Endothelial cell of umbilical vein (primary cell): ENCODE results near the gene MYMK. TPM values are rescaled to one million over a fixed set of nuclear protein-coding genes. Genes with fewer than 3 reads are reported as not detected.

Experiments used
- BruUV-seq: library from RNA; stranded (reverse); fragments of 400-500 nt; replicated peaks from 2 replicates; lab custom pipeline; 2021; lab: Mats Ljungman, UMichigan
- CTCF ChIA-PET: fragments of 300-600, 350-600 bp; sonication (Branson Sonifier 250); formaldehyde crosslinking; loops from one replicate; lab custom pipeline; 2021; ENCODE audit warnings: antibody characterized with exemption, inconsistent platforms; lab: Charles Lee
- POLR2A ChIA-PET: fragments of 300-600, 350-600 bp; sonication (Branson Sonifier 250); formaldehyde crosslinking; loops from one replicate; lab custom pipeline; 2021; ENCODE audit warnings: antibody characterized with exemption, inconsistent platforms; lab: Charles Lee
- DNase-seq: peaks from one replicate; pipeline ENCODE4 v3.0.0-alpha.2; 2011; ENCODE audit warnings: low read depth, low spot score
- FAIRE-seq: peaks from 2 replicates; lab custom pipeline; 2011; peaks lifted over from hg19 to GRCh38; lab: Jason Lieb, UNC
- H2AFZ ChIP-seq: 2 replicates; pipeline ENCODE4 v1.6.0; 2012; ENCODE audit warnings: low read depth, low read length, control low read depth, inconsistent platforms
- H3K27ac ChIP-seq: 2 replicates; pipeline ENCODE4 v1.5.1; 2011; ENCODE audit warnings: low read depth, mild to moderate bottlenecking, control low read depth, low read length, moderate library complexity; ENCODE audit not compliant: insufficient read depth
- H3K27me3 ChIP-seq, 2 experiments: 2 replicates each; pipeline versions ENCODE4 v1.6.0 to v1.6.1; 2011; ENCODE audit warnings: low read length in 2 of 2, mixed read lengths in 1 of 2; ENCODE audit not compliant: control insufficient read depth in 2 of 2, insufficient read depth in 2 of 2
- H3K36me3 ChIP-seq, 2 experiments: 2 replicates in 1 of 2; 3 replicates in 1 of 2; pipeline ENCODE4 v1.5.1; 2011; ENCODE audit warnings: low read length in 2 of 2, mild to moderate bottlenecking in 1 of 2, moderate library complexity in 1 of 2; ENCODE audit not compliant: control insufficient read depth in 2 of 2, insufficient read depth in 2 of 2; ENCODE audit errors: extremely low read depth in 1 of 2
- H3K4me1 ChIP-seq: 3 replicates; pipeline ENCODE4 v1.5.1; 2011; ENCODE audit warnings: mild to moderate bottlenecking, low read length; ENCODE audit not compliant: control insufficient read depth, insufficient read depth; ENCODE audit errors: extremely low read depth
- H3K4me2 ChIP-seq: 2 replicates; pipeline ENCODE4 v1.6.1; 2011; ENCODE audit warnings: low read length, control low read depth, mixed read lengths; ENCODE audit not compliant: insufficient read depth
- H3K4me3 ChIP-seq, 3 experiments: fragments of 200-600 bp in 1 of 3; sonication (generic), shearing (Covaris generic) in 1 of 3; replicated peaks in 1 of 3; 2 replicates each; pipeline ENCODE4 v1.5.1; 2011 to 2016; ENCODE audit warnings: control low read depth in 3 of 3, low read length in 3 of 3, mild to moderate bottlenecking in 2 of 3, inconsistent platforms in 1 of 3, low read depth in 1 of 3, moderate library complexity in 1 of 3; ENCODE audit not compliant: insufficient read depth in 1 of 3
- H3K79me2 ChIP-seq: 2 replicates; pipeline ENCODE4 v1.6.0; 2012; ENCODE audit warnings: low read length, inconsistent platforms; ENCODE audit not compliant: control insufficient read depth, insufficient read depth
- H3K9ac ChIP-seq: replicated peaks from 2 replicates; pipeline ENCODE3; 2011; ENCODE audit warnings: low read length, control low read depth; ENCODE audit not compliant: insufficient read depth; ENCODE audit errors: extremely low read depth
- H3K9me1 ChIP-seq: replicated peaks from 3 replicates; pipeline ENCODE4 v1.6.0; 2011; ENCODE audit warnings: mild to moderate bottlenecking, low read length; ENCODE audit not compliant: control insufficient read depth, insufficient read depth; ENCODE audit errors: extremely low read depth
- H3K9me3 ChIP-seq: replicated peaks from 2 replicates; pipeline ENCODE4 v1.5.1; 2012; ENCODE audit warnings: low read length, inconsistent platforms; ENCODE audit not compliant: control insufficient read depth, insufficient read depth
- H4K20me1 ChIP-seq: replicated peaks from 2 replicates; pipeline ENCODE3; 2011; ENCODE audit warnings: mild to moderate bottlenecking, low read length; ENCODE audit not compliant: control insufficient read depth, insufficient read depth; ENCODE audit errors: extremely low read depth
- CTCF ChIP-seq, 2 donors: IDR thresholded peaks; 1 replicate in 1 of 2; 2 replicates in 1 of 2; pipeline ENCODE4 v1.5.1; 2011; ENCODE audit warnings: low read length in 2 of 2, mild to moderate bottlenecking in 2 of 2, moderate library complexity in 2 of 2, control low read depth in 1 of 2, inconsistent platforms in 1 of 2, low read depth in 1 of 2; ENCODE audit not compliant: insufficient read depth in 1 of 2; ENCODE audit errors: extremely low read depth in 1 of 2
- EZH2 ChIP-seq: IDR thresholded peaks from 2 replicates; pipeline ENCODE4 v1.6.1; 2012; ENCODE audit warnings: borderline replicate concordance, low read depth, mild to moderate bottlenecking, moderate library complexity, low read length, inconsistent platforms; ENCODE audit not compliant: severe bottlenecking
- FOS ChIP-seq: IDR thresholded peaks from 2 replicates; pipeline ENCODE4 v1.6.1; 2011; ENCODE audit warnings: mild to moderate bottlenecking, low read length, moderate library complexity, borderline replicate concordance; ENCODE audit not compliant: insufficient read depth
- GATA2 ChIP-seq: IDR thresholded peaks from 2 replicates; pipeline ENCODE4 v1.7.0; 2011; ENCODE audit warnings: low read depth, mild to moderate bottlenecking, moderate library complexity, mixed read lengths, low read length; ENCODE audit not compliant: insufficient read length, insufficient read depth
- JUN ChIP-seq: IDR thresholded peaks from 2 replicates; pipeline ENCODE4 v1.6.1; 2011; ENCODE audit warnings: borderline replicate concordance, low read depth; ENCODE audit not compliant: insufficient read length, insufficient read depth
- MAX ChIP-seq: IDR thresholded peaks from 2 replicates; pipeline ENCODE4 v1.6.1; 2011; ENCODE audit not compliant: insufficient read depth, insufficient read length
- MYC ChIP-seq: IDR thresholded peaks from one replicate; pipeline ENCODE4 v1.6.1; 2011; ENCODE audit warnings: mild to moderate bottlenecking, low read depth, low read length
- POLR2A ChIP-seq: IDR thresholded peaks from 2 replicates; pipeline ENCODE4 v1.6.1; 2012; ENCODE audit warnings: low read depth, mild to moderate bottlenecking, control low read depth, low read length
- POLR2AphosphoS5 ChIP-seq: IDR thresholded peaks from 2 replicates; pipeline ENCODE4 v1.6.1; 2012; ENCODE audit warnings: low read depth, mild to moderate bottlenecking, control low read depth, low read length, moderate library complexity; ENCODE audit not compliant: insufficient read depth
- dilution Hi-C: fragments of 300-500 bp; cut with MboI; formaldehyde crosslinking; loops from one replicate; pipeline ENCODE4 v1.15.0; 2019; ENCODE audit warnings: low sequenced_read_pairs; ENCODE audit not compliant: extremely low pct_ligation_motif_present
- intact Hi-C: fragments of 100-400 bp; cut with micrococcal nuclease; formaldehyde crosslinking; loops from one replicate; pipeline ENCODE4 v1.10.0; 2022
- polyA plus RNA-seq, 4 experiments: library from polyadenylated mRNA; depleted of rRNA in 3 of 4; stranded (reverse) in 3 of 4; unstranded in 1 of 4; fragments of >200 nt; gene quantifications; 2 replicates each; pipeline versions ENCODE4 v1.2.1 to v1.2.3, GENCODE V29; 2011 to 2012; ENCODE audit warnings: missing spikeins in 1 of 4
- total RNA-seq: library from RNA; stranded (reverse); gene quantifications from 2 replicates; pipeline ENCODE4 v1.2.3, GENCODE V29; 2021

Gene MYMK
- total and polyA plus RNA-seq, 2 donors (not counting 3 experiments of a cell fraction or from before 2014, with no cell fraction given), result not detected

DNA sequence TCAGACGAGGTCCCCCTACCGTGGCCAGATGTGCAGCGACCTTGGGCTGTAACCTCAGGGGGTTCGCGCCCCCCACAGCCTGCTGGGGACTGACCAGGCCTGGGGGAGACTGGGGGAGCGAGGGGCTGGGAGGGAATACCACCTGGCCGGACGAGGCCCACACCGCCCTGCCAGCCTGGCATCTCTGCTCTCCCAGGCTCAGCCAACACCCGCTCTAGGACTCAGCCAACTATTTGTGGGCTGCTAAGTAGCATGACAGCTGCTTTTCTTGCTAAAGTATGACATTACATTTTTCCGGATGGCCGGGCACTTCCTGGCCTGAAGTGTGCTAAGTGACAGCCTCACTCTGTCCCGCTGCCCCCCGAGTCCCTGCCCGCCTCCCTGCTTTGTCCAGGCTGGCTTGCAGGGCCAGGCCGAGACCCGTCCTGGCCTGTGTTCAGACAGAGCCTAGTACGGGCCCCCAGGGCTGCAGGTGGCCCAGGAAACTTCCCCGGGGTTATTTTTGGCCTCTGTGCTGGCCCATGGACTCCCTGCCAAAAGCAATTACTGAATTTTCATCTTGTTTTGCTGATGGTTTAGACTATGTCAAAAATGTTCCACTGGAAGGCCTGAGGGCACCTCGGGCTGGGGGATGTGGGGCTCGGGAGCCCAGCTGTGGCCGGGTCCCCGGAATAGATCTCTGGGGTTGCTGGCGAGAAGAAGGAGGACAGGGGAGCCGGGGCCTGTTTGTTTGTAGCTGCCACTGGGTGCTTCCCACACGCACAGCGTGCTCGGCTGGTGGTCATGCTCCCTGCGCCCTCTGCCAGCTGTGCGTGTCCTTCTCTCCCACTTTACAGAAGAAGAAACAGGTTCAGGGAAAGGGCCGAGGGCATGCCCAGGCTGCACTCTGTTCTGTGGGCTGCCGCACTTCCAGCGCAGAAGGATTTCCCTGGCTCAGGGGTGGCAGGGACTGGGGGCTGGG is 32.4 kb downstream of the MYMK start:
- H3K27ac ChIP-seq, result no peak overlapping the region
- H3K4me3 ChIP-seq, result no peak overlapping the region
- H3K9me1 ChIP-seq, result no peaks in the 10 kb centered on the region
- H3K9ac ChIP-seq, result no peak overlapping the region
- CTCF ChIA-PET, result no interaction called here
- dilution Hi-C loops, result no loop called here
- H3K9me3 ChIP-seq, result no peaks in the 10 kb centered on the region
- H4K20me1 ChIP-seq, result no peaks in the 10 kb centered on the region
- DNase-seq (no peak), FAIRE-seq (no peak)
- H3K4me1 ChIP-seq, result no peaks in the 10 kb centered on the region
- intact Hi-C loops, result no loop called here
- POLR2A ChIA-PET, result no interaction called here
- H3K79me2 ChIP-seq, result no peaks in the 10 kb centered on the region
- no peaks in the 10 kb centered on the region for H3K36me3 ChIP-seq
- TF ChIP-seq MYC (no peak), MAX (no peak), GATA2 (no peak), POLR2AphosphoS5 (no peak), EZH2 (no peak), JUN (no peak), POLR2A (no peak), CTCF (IDR thresholded peaks at IDR 0.05; ENCODE audit: extremely low read depth in 1 of 2, insufficient read depth in 1 of 2, low read depth in 1 of 2, low read length in 2 of 2) (no peak), FOS (no peak)
- no TSS peak for BruUV-seq
- no peak overlapping the region for H2AFZ ChIP-seq
- no peak overlapping the region for H3K4me2 ChIP-seq
- no peaks in the 10 kb centered on the region for H3K27me3 ChIP-seq
